ENCODE data around the gene PIF1. TPM values are rescaled to one million over a fixed set of nuclear protein-coding genes. Genes with fewer than 3 reads are reported as not detected.
"Not testable (repeated sequence)": the region's sequence is repeated elsewhere in the genome, so short reads cannot be mapped to it uniquely, and the experiment has no call there.

Gene PIF1
- total RNA-seq, 2 donors from 2014 or later, result 24.7 to 91.9 TPM

DNA sequence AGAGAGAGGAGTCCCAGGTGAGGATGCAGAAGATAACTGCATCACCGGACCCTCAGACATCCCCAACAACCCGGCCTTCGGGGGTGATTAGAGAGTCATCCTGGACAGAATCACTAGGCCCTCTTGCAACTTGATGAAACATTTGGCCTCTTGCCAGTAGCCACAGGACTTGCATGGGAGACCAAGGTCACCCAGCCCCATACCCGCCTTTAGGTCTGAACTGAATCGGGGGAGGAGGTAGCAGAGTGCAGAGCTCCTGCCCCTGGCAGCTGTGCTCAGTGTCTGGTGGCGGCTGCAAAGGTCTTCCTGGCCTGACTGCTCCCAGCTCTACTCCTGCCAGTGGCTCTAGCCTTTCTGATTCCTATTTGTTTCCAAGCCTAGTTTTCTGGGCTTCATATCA is 12.4 kb downstream of the PIF1 start:
- no peaks in the 10 kb centered on the region for H3K9me3 Mint-ChIP-seq
- H3K4me1 Mint-ChIP-seq (ENCODE audit: low read depth in 2 of 2), result peaks cover 0 to 11% of the 10 kb centered on the region in 2 donors
- H3K27me3 Mint-ChIP-seq, result no peaks in the 10 kb centered on the region
- no peak overlapping the region for H3K4me3 Mint-ChIP-seq
- no peak overlapping the region for H3K27ac Mint-ChIP-seq
- no peak for DNase-seq (ENCODE audit: low spot score)
- no peak for ATAC-seq
- no peaks in the 10 kb centered on the region for H3K36me3 Mint-ChIP-seq

DNA sequence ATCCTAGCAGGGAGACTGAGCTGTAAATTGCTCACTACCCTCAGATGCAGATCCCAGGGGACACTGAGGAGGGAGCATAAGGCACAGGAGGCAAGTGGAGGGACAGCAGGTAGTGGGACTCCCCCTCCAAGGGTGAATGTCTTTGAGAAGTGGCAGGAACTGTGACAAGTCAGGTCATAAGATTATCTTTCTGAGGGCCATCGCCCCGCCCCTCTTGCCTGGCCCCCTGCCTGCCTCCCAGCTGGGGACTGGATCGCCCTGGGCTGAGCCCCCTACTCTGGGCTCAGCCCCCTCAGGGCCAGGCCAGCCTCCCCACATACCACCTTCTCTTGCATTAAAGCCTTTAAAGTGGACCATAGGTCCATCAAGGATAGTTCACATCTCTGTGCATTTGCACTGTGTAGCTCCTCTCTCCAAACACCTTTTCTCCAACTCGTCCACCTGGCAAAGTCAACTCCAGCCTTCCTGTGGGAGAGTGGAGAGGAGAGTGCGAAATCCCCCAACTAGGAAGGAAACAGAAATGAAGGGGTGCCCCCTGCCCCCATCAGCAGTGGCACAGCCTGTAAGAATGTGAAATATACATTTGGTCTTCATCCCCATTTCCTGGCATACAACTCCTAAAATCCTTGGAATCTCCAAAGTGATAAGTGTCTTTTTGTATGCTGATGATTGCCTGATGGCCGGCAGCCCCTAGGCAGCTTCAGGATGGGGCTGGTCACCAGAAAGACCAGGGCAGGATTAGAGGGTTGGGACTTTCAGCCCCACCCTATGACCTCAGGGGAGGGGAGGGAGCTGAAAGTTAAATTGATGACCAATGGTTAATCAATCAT is 14.7 kb downstream of the PIF1 start:
- Mint-ChIP-seq H3K9me3 (no peaks in the 10 kb centered on the region), H3K27ac (no peak overlapping the region), H3K36me3 (no peaks in the 10 kb centered on the region), H3K4me1 (ENCODE audit: low read depth in 2 of 2) (peaks cover 0 to 11% of the 10 kb centered on the region in 2 donors), H3K4me3 (no peak overlapping the region), H3K27me3 (no peaks in the 10 kb centered on the region)
- ATAC-seq (no peak), DNase-seq (ENCODE audit: low spot score) (no peak)

DNA sequence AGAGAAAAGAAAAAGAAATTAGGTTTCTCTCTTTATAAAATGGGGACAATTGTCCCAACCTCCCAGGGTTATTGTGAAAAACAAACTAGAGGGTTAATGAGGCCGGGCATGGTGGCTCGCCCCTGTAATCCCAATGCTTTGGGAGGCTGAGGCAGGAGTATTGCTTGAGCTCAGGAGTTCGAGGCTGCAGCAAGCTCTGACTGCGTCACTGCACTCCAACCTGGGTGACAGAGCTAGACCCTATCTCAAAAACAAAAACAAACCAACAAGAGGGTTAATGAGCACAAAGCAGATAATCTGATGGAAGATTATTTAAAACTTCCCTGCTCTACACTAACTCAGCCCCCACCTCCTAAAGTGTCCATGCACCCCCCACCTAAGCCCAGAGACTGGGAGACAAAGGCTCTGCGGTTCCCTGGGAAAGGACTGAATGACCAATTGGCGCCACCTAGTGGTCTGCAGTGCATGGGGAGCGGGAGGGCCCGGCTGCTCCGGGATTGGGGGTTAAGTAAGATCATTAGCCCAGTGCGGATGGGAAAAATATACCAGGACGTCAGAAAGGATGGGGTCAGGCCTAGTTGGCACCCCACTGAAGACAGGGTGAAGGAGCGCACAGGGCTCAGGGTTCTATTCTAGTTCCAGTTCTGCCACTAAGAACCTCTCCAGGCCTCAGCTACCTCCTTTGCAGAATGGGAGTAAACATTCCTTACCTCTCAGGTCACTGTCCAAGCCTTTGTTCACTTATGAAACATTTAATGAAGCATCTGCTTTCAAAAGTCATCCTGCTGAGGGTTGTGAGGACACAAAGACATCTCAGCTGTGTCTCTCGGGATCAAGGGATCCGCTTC is 15.6 kb downstream of the PIF1 start:
- no peaks in the 10 kb centered on the region for H3K36me3 Mint-ChIP-seq
- H3K4me1 Mint-ChIP-seq (ENCODE audit: low read depth in 2 of 2), result peaks cover 0 to 7% of the 10 kb centered on the region in 2 donors
- H3K4me3 Mint-ChIP-seq, result no peak overlapping the region
- no peak overlapping the region for H3K27ac Mint-ChIP-seq
- DNase-seq (ENCODE audit: low spot score) (peak; percentile 79), ATAC-seq (peak; percentile 66 to 81)
- no peaks in the 10 kb centered on the region for H3K9me3 Mint-ChIP-seq
- no peaks in the 10 kb centered on the region for H3K27me3 Mint-ChIP-seq

DNA sequence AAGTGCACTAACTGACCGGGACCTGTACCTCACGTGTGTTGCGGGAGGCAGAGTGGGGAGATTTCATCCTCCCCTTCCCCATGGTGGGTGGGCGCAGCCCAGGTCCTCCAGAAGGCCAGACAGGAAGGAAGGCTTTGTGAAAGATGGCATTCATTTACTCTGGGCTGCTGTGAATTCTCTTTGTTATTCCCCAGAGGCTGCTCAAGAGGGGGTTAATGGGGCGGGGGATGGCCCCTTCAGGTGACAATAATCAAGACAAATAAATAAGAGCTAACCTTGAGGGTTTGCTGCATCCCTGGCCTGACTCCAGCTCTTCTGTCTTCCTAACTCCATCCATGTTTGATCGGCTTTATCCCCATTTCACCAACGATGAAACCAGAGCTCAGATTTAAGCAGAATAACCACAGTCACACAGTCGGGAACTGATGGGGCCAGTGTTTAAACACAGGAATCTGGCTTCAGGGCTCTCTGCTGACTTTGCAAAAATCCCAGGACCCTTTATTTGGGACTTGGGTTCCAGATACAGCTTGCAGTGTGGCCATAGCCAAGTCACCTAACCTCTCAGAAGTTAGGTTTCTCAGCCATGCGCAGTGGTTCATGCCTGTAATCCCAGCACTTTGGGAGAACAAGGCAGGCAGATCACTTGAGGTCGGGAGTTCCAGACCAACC is 16.5 kb downstream of the PIF1 start:
- H3K27ac Mint-ChIP-seq, result no peak overlapping the region
- DNase-seq (ENCODE audit: low spot score) (no peak), ATAC-seq (no peak)
- H3K4me1 Mint-ChIP-seq (ENCODE audit: low read depth in 2 of 2), result peaks cover 0 to 4% of the 10 kb centered on the region in 2 donors
- no peaks in the 10 kb centered on the region for H3K9me3 Mint-ChIP-seq
- no peaks in the 10 kb centered on the region for H3K36me3 Mint-ChIP-seq
- no peaks in the 10 kb centered on the region for H3K27me3 Mint-ChIP-seq
- no peak overlapping the region for H3K4me3 Mint-ChIP-seq

DNA sequence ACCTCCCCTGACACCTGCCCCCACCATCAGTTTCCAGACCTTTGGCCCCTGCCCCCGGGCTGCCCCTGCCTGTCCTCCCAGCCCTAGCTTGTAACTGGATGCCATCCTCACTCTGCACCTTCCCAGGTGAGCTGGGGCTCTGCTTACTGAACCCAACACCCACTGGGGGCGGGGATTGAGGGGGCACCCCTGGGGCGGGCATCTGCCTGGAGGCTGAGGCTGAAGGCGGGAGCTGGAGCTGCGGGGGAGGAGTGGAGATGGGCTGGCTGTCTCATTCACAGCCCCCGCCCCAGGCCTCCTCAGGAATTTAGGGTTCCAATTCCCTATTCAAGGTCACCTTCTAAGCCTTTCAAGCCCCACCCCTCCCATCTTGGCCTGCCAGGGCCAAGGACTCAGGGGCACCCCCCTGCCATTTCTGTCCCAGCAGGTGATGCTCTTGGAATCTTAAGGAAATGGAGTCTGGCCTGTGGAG is 17.7 kb downstream of the PIF1 start:
- Mint-ChIP-seq H3K27ac (no peak overlapping the region), H3K9me3 (no peaks in the 10 kb centered on the region), H3K4me3 (no peak overlapping the region), H3K4me1 (ENCODE audit: low read depth in 2 of 2) (peaks cover 0 to 4% of the 10 kb centered on the region in 2 donors), H3K36me3 (no peaks in the 10 kb centered on the region), H3K27me3 (no peaks in the 10 kb centered on the region)
- DNase-seq (ENCODE audit: low spot score) (no peak), ATAC-seq (no peak)

DNA sequence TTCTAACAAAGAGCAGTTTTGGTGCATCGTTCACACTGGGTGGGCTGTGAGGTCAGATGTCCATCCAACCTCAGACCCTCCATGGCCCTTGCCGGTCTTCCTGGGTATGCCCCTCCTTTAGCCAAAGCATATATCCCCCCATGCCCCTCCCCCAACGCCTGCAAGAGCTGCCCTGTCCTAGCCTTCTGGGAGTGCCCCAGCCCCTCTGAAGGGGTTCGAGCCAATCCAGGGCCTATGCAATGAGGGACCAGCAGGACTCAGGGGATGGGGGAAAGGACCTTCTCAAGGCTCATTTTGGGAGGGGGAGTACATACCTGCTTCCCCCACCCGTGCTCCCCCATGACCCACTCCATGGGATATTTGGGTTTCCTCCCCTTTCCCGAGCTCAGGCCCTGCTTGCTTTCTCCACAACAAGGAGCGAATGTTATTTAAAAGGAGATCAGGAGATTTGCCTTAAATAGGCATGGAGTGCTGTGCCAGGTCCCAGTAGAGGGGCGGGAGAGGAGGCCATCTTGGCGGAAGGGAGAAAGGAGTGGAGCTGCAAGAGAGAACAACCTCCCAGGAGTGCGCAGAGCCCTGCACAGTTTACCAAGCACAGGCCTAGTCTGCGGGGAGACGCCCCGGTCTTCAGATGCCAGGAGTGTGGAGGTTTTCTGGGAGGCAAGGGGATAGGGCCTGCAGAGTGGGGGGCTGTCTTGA is 18.2 kb downstream of the PIF1 start:
- Mint-ChIP-seq H3K27me3 (no peaks in the 10 kb centered on the region), H3K4me1 (ENCODE audit: low read depth in 2 of 2) (peaks cover 0 to 4% of the 10 kb centered on the region in 2 donors), H3K27ac (no peak overlapping the region), H3K4me3 (no peak overlapping the region), H3K36me3 (no peaks in the 10 kb centered on the region), H3K9me3 (no peaks in the 10 kb centered on the region)
- DNase-seq (ENCODE audit: low spot score) (no peak), ATAC-seq (peak in 1 of 2 donors; percentile 16)

DNA sequence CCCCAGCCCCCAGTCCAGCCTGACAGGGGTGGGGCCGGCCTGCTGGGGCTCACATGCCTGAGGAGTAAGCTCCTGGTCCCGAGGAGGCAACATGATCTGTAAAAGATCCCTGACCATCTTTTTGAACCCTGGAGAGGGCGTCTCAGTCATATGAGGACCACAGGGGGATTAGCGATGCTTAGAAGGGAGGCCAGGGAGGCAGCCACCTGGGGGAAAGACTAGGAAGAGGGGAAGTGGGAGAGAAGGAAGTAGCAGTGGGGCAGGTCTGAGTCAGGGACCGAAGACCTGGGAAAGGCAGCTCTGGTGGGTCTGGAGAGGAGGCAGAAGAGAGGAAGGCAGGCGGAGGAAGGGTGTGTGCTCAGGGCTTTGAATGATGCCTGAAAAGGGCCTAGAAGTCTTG is 18.9 kb downstream of the PIF1 start:
- H3K27ac Mint-ChIP-seq, result no peak overlapping the region
- no peak overlapping the region for H3K4me3 Mint-ChIP-seq
- ATAC-seq (no peak), DNase-seq (ENCODE audit: low spot score) (no peak)
- H3K9me3 Mint-ChIP-seq, result no peaks in the 10 kb centered on the region
- H3K36me3 Mint-ChIP-seq, result no peaks in the 10 kb centered on the region
- H3K27me3 Mint-ChIP-seq, result no peaks in the 10 kb centered on the region
- peaks cover 0 to 4% of the 10 kb centered on the region in 2 donors for H3K4me1 Mint-ChIP-seq (ENCODE audit: low read depth in 2 of 2)

DNA sequence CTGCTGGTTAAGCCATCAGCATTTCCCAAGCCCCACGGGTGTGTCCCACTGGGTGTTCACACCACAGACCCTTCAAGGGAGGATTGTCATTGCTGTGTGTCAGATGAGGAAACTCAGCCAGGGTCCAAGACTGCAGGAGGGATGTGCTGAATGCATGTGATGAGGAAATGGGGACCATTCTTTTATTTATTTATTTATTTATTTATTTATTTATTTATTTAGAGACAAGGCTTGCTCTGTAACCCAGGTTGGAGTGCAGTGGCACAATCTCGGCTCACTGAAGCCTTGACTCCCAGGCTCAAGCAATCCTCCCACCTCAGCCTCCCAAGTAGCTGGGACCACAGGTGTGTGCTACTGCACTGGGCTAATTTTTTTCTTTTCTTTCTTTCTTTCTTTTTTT is 20.8 kb downstream of the PIF1 start:
- H3K4me1 Mint-ChIP-seq (ENCODE audit: low read depth in 2 of 2), result no peaks in the 10 kb centered on the region
- H3K36me3 Mint-ChIP-seq, result no peaks in the 10 kb centered on the region
- H3K27ac Mint-ChIP-seq, result no peak overlapping the region
- ATAC-seq (no peak), DNase-seq (ENCODE audit: low spot score) (no peak)
- no peak overlapping the region for H3K4me3 Mint-ChIP-seq
- no peaks in the 10 kb centered on the region for H3K27me3 Mint-ChIP-seq
- H3K9me3 Mint-ChIP-seq, result no peaks in the 10 kb centered on the region

DNA sequence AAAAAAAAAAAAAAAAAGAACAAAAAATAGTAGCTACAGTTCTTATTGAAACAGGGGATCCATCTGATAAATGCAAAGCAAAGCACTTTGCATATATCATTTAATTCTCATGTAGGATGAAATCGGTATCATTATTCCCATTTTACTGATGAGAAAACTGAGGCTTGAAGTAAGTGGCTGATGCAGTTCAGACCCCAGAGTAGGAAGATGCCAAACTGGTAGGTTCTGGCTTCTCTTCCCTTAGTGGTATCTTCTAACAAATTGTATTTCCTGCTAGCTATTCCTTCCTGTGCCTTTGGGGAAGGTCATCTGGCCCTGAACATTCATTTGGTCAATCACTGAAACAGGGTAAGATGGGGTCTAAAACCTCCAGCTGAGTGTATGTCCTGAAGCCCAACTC is 21.9 kb downstream of the PIF1 start:
- Mint-ChIP-seq H3K4me1 (ENCODE audit: low read depth in 2 of 2) (no peaks in the 10 kb centered on the region), H3K36me3 (no peaks in the 10 kb centered on the region), H3K27ac (no peak overlapping the region), H3K4me3 (no peak overlapping the region), H3K27me3 (no peaks in the 10 kb centered on the region), H3K9me3 (no peaks in the 10 kb centered on the region)
- ATAC-seq (no peak), DNase-seq (ENCODE audit: low spot score) (no peak)

DNA sequence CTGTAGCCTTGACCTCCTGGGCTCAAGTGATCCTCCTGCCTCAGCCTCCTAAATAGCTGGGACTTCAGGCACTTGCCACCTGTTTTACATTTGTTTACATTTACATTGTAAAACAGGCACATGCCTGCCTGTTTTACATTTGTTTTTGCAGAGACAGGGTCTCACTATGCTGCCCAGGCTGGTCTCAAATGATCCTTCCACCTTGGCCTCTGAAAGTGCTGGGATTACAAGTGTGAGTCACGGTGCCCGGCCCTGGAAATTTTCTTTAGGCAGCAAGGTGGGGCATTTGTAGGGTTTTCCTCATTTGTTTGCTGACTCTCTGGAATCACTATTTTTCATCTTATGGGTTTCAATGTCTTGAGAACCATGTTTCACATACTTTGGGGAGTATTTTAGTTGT is 25.0 kb downstream of the PIF1 start:
- no peak overlapping the region for H3K4me3 Mint-ChIP-seq
- H3K27ac Mint-ChIP-seq, result peak overlapping the region in 1 of 2 donors; percentile 38
- ATAC-seq (no peak), DNase-seq (ENCODE audit: low spot score) (no peak)
- H3K9me3 Mint-ChIP-seq, result no peaks in the 10 kb centered on the region
- H3K36me3 Mint-ChIP-seq, result no peaks in the 10 kb centered on the region
- no peaks in the 10 kb centered on the region for H3K27me3 Mint-ChIP-seq
- no peaks in the 10 kb centered on the region for H3K4me1 Mint-ChIP-seq (ENCODE audit: low read depth in 2 of 2)

DNA sequence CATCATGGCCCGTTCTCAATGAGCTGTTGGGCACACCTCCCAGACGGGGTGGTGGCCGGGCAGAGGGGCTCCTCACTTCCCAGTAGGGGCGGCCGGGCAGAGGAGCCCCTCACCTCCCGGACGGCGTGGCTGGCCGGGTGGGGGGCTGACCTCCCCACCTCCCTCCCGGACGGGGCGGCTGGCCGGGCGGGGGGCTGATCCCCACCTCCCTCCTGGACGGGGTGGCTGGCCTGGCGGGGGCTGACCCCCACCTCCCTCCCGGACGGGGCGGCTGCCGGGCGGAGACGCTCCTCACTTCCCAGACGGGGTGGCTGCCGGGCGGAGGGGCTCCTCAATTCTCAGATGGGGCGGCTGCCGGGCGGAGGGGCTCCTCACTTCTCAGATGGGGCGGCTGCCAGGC is 26.5 kb downstream of the PIF1 start:
- H3K36me3 Mint-ChIP-seq; DNase-seq (ENCODE audit: low spot score); H3K27me3 Mint-ChIP-seq; H3K27ac Mint-ChIP-seq; H3K4me1 Mint-ChIP-seq (ENCODE audit: low read depth in 2 of 2); H3K4me3 Mint-ChIP-seq; H3K9me3 Mint-ChIP-seq; ATAC-seq: not testable (repeated sequence)

DNA sequence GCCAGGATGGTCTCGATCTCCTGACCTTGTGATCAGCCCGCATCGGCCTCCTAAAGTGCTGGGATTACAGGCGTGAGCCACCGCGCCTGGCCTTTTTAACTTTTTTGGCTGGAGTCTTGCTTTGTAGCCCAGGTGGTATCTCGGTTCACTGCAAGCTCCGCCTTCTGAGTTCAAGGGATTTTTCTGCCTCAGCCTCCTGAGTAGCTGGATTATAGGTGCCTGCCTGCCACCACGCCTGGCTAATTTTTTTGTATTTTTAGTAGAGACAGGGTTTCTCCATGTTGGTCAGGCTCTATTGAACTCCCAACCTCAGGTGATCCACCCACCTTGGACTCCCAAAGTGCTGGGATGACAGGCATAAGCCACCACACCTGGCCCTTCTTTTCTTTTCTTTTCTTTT is 29.5 kb downstream of the PIF1 start:
- not testable (repeated sequence) for H3K27ac Mint-ChIP-seq; H3K4me3 Mint-ChIP-seq; H3K4me1 Mint-ChIP-seq (ENCODE audit: low read depth in 2 of 2); DNase-seq (ENCODE audit: low spot score); H3K27me3 Mint-ChIP-seq; ATAC-seq; H3K9me3 Mint-ChIP-seq; H3K36me3 Mint-ChIP-seq

DNA sequence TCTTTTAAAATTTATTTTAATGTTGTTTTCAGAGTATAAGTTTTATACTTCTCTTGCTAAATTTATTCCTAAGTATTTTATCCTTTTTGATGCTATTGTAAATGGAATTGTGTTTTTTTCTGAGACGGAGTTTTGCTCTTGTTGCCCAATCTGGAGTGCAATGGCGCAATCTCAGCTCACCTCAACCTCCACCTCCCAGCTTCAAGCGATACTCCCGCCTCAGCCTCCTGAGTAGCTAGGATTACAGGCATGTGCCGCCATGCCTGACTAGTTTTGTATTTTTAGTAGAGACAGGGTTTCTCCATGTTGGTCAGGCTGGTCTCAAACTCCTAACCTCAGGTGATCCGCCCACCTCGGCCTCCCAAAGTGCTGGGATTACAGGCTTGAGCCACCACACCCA is 30.1 kb downstream of the PIF1 start:
- H3K4me1 Mint-ChIP-seq (ENCODE audit: low read depth in 2 of 2); ATAC-seq; H3K4me3 Mint-ChIP-seq; DNase-seq (ENCODE audit: low spot score); H3K36me3 Mint-ChIP-seq; H3K27ac Mint-ChIP-seq; H3K27me3 Mint-ChIP-seq; H3K9me3 Mint-ChIP-seq: not testable (repeated sequence)

Data from natural killer cell treated with Interleukin-12 subunit alpha and Interleukin-12 subunit beta and Interleukin-15 and Interleukin-18, amount 100 ng/mL, for 72 hours (primary cell).